ENCODE results near the gene ERBB4. TPM values are rescaled to one million over a fixed set of nuclear protein-coding genes. Genes with fewer than 3 reads are reported as not detected.

ERBB4 gene
- total RNA-seq, 4 donors from 2014 or later = 0.59 to 1.5 (median 0.83) TPM

GRCh38 chr2:211744379-211744778 is 794.2 kb downstream of the ERBB4 start:
- H3K4me3 ChIP-seq (ENCODE audit: low read depth, poor library complexity, severe bottlenecking) = no peak overlapping the region
- DNase-seq (ENCODE audit: low spot score in 2 of 2) = no peak
- intact Hi-C loops (cut with DNase I; ENCODE audit: low total_unique reads) = no loop called here
- TF ChIP-seq, protein P1, sequence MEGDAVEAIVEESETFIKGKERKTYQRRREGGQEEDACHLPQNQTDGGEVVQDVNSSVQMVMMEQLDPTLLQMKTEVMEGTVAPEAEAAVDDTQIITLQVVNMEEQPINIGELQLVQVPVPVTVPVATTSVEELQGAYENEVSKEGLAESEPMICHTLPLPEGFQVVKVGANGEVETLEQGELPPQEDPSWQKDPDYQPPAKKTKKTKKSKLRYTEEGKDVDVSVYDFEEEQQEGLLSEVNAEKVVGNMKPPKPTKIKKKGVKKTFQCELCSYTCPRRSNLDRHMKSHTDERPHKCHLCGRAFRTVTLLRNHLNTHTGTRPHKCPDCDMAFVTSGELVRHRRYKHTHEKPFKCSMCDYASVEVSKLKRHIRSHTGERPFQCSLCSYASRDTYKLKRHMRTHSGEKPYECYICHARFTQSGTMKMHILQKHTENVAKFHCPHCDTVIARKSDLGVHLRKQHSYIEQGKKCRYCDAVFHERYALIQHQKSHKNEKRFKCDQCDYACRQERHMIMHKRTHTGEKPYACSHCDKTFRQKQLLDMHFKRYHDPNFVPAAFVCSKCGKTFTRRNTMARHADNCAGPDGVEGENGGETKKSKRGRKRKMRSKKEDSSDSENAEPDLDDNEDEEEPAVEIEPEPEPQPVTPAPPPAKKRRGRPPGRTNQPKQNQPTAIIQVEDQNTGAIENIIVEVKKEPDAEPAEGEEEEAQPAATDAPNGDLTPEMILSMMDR (IDR thresholded peaks at IDR 0.05) = no peak
- no peak for TF ChIP-seq POLR2A (IDR thresholded peaks at IDR 0.05)
- WGBS, 2 donors = 70 to 72% methylated on average over 5 of the region's 5 CpGs

DNA sequence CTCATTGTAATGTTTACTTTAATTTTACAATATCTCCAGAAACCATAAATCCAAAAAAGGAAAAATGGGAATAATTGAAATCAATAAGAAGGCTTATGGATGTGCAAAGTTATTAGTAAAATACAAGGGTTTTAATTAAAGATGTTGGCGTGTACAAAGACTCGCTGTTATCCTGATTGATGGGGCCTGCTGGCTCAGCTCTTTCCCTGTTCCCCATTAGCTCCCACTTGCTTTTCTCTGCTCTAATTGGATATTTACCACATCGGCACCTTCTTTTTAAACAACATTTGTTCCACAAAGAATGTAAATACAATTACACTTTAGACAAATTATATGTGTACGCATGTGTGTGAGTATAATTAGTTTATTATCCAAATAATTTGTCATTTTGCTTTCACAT is 796.6 kb downstream of the ERBB4 start:
- TF ChIP-seq, protein P1 (IDR thresholded peaks at IDR 0.05) = no peak
- no peak for TF ChIP-seq POLR2A (IDR thresholded peaks at IDR 0.05)
- no peak overlapping the region for H3K4me3 ChIP-seq (ENCODE audit: low read depth, poor library complexity, severe bottlenecking)
- 89 to 90% methylated on average over 4 of the region's 4 CpGs for WGBS, 2 donors
- intact Hi-C loops (cut with DNase I; ENCODE audit: low total_unique reads) = no loop called here
- no peak for DNase-seq (ENCODE audit: low spot score in 2 of 2)

GRCh38 chr2:211737282-211737681 is 801.3 kb downstream of the ERBB4 start:
- no peak for TF ChIP-seq POLR2A (IDR thresholded peaks at IDR 0.05)
- TF ChIP-seq, protein P1 (IDR thresholded peaks at IDR 0.05) = no peak
- 38 to 44% methylated on average over 3 of the region's 3 CpGs for WGBS, 2 donors
- no peak for DNase-seq (ENCODE audit: low spot score in 2 of 2)
- no peak overlapping the region for H3K4me3 ChIP-seq (ENCODE audit: low read depth, poor library complexity, severe bottlenecking)
- intact Hi-C loops (cut with DNase I; ENCODE audit: low total_unique reads) = no loop called here

DNA sequence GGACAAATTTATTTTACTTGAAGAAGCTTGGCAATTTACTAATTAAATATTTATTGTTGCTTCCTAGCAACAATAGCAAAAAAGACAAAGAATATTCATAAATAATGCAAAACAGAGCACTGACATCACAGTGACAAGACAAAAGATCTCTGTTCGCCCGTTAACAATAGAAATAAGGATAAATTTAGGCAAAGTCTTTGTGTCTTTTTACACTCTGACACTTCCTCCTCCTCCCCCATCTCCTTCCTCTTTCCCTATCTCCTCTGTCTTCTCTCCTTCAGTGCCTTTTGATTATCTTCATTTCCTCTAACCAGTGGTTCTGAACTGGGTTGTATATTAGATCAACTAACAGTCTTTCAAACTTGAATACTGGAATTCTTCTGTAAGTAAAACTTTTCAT is 808.4 kb downstream of the ERBB4 start:
- no peak for TF ChIP-seq POLR2A (IDR thresholded peaks at IDR 0.05)
- TF ChIP-seq, protein P1 (IDR thresholded peaks at IDR 0.05) = no peak
- 60 to 61% methylated on average over 2 of the region's 2 CpGs for WGBS, 2 donors

GRCh38 chr2:211729433-211729832 is 809.2 kb downstream of the ERBB4 start:
- DNase-seq (ENCODE audit: low spot score in 2 of 2) = no peak
- no peak overlapping the region for H3K4me3 ChIP-seq (ENCODE audit: low read depth, poor library complexity, severe bottlenecking)
- TF ChIP-seq POLR2A (IDR thresholded peaks at IDR 0.05) = no peak
- TF ChIP-seq, protein P1 (IDR thresholded peaks at IDR 0.05) = no peak
- intact Hi-C loops (cut with DNase I; ENCODE audit: low total_unique reads) = no loop called here

More for the DNA sequence above, 808.4 kb downstream of the ERBB4 start:
- no peak for DNase-seq (ENCODE audit: low spot score in 2 of 2)
- intact Hi-C loops (cut with DNase I; ENCODE audit: low total_unique reads) = no loop called here
- no peak overlapping the region for H3K4me3 ChIP-seq (ENCODE audit: low read depth, poor library complexity, severe bottlenecking)

DNA sequence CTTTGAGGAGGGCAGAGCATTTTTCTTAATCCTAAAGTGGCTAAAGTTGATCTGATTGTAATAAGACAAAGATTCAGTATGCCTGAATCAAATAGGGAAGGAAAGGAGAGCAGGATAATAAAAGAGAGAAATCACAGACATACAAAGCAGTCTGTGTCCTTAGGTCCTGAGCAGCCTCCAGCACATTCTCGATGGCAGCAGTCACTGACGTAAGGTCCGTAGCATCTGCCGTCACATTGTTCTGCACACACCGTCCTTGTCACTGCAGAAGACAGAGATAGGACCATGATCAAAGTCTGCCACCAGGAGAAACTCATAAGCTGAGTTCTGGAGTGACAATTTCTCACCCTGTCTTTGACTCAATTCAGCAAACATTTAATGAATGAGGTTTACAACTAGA is 813.7 kb downstream of the ERBB4 start:
- no peak overlapping the region for H3K4me3 ChIP-seq (ENCODE audit: low read depth, poor library complexity, severe bottlenecking)
- DNase-seq (ENCODE audit: low spot score in 2 of 2) = no peak

More for the DNA sequence above, 813.7 kb downstream of the ERBB4 start:
- TF ChIP-seq, protein P1 (IDR thresholded peaks at IDR 0.05) = no peak
- intact Hi-C loops (cut with DNase I; ENCODE audit: low total_unique reads) = no loop called here
- 77 to 86% methylated on average over 5 of the region's 5 CpGs for WGBS, 2 donors

Measured in lower leg skin (tissue), 4 donors.